ENCODE measurements around the gene INTS12.
"Not testable (repeated sequence)": the region's sequence is repeated elsewhere in the genome, so short reads cannot be mapped to it uniquely, and the experiment has no call there.

The INTS12 gene

DNA sequence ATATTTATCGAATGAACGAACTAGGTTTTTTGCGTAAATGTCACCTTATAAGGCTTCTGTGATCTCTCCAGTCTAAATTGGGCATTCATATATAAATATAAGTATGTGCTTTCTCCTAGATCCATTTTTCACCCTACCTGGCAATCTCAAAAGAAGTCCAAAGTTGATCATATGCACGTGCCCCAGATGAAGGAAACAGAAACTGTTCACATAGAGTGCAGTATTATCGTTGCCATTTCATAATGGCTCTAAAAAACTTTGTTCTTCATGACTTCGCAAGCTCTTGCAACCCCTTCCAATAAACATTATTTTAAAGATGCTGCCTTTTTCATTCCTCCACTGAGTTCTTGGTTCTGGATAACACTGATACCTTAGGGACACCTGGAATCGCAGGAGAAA lies 708 bp downstream of the INTS12 start:
- POLR2A ChIA-PET, result no interaction called here
- no peak for DNase-seq (ENCODE audit: extremely low spot score)
- CTCF ChIA-PET, result no interaction called here
- TF ChIP-seq FOXA1 (IDR thresholded peaks at IDR 0.05) (no peak), ELF4 (IDR thresholded peaks at IDR 0.05) (no peak), ARNT (IDR thresholded peaks at IDR 0.05) (no peak), L3MBTL2 (conservative IDR thresholded peaks at IDR 0.05) (no peak), LEF1 (IDR thresholded peaks at IDR 0.05; ENCODE audit: borderline replicate concordance) (no peak), BHLHE40 (IDR thresholded peaks at IDR 0.05; ENCODE audit: borderline replicate concordance) (no peak), CTBP1 (IDR thresholded peaks at IDR 0.05; ENCODE audit: borderline replicate concordance) (no peak)
- TF ChIP-seq, protein P1, sequence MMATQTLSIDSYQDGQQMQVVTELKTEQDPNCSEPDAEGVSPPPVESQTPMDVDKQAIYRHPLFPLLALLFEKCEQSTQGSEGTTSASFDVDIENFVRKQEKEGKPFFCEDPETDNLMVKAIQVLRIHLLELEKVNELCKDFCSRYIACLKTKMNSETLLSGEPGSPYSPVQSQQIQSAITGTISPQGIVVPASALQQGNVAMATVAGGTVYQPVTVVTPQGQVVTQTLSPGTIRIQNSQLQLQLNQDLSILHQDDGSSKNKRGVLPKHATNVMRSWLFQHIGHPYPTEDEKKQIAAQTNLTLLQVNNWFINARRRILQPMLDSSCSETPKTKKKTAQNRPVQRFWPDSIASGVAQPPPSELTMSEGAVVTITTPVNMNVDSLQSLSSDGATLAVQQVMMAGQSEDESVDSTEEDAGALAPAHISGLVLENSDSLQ (IDR thresholded peaks at IDR 0.05), result no peak

DNA sequence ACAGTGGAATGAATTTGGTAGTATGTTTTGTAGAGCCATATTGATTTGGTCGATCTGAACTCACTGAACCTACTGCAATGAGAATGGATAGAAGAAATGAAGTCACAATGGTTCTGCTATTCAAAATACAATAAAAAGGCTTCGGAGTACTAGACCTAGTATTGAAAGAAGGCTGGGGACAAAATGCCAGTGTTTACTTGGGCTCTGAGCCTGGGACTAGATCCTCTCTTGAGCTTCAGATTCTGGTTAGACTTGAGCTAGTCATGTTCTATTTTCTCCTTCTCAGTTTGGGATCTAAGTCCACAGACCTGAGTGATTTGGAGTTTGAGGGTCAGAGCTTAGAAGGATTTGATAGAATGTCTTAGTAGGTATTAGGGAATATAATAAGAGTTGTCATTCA lies 9.9 kb downstream of the INTS12 start:
- no peak for TF ChIP-seq NFRKB (IDR thresholded peaks at IDR 0.05)
- TF ChIP-seq ARNT (IDR thresholded peaks at IDR 0.05), result no peak
- TF ChIP-seq HDGF (IDR thresholded peaks at IDR 0.05; ENCODE audit: borderline replicate concordance), result no peak
- TF ChIP-seq BHLHE40 (IDR thresholded peaks at IDR 0.05; ENCODE audit: borderline replicate concordance), result no peak
- no peak for TF ChIP-seq FOXM1 (IDR thresholded peaks at IDR 0.05; ENCODE audit: borderline replicate concordance)
- ChIA-PET POLR2A (no interaction called here), CTCF (no interaction called here)
- no peak for DNase-seq (ENCODE audit: extremely low spot score)

DNA sequence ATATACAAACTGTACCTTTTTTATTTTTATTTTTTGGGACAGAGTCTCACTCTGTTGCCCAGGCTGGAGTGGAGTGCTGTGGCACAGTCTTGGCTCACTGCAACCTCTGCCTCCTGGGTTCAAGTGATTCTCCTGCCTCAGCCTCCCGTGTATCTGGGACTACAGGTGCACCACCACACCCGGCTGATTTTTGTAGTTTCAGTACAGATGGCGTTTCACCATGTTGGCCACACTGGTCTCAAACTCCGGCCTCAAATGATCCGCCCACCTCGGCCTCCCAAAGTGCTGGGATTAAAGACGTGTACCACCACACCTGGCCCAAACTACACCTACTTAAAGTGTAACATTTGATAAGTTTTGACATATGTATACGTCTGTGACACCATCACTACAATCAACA lies 12.7 kb downstream of the INTS12 start:
- DNase-seq (ENCODE audit: extremely low spot score); POLR2A ChIA-PET; CTCF ChIA-PET: not testable (repeated sequence)

DNA sequence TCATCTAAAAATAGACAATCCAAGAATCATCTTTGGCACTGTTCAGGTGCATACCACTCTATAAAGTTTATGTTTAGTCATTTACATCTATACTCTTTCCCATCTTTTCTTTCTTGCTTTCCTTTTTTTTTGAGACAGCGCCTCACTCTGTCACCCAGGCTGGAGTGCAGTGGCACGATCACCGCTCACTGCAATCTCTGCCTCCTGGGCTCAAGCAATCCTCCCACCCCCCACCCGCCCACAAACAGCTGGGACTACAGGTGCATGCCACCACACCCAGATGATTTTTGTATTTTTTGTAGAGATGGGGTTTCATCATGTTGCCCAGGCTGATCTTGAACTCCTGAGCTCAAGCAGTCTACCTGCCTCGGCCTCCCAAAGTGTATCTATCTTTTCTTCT lies 13.7 kb downstream of the INTS12 start:
- CTCF ChIA-PET; POLR2A ChIA-PET; DNase-seq (ENCODE audit: extremely low spot score): not testable (repeated sequence)

DNA sequence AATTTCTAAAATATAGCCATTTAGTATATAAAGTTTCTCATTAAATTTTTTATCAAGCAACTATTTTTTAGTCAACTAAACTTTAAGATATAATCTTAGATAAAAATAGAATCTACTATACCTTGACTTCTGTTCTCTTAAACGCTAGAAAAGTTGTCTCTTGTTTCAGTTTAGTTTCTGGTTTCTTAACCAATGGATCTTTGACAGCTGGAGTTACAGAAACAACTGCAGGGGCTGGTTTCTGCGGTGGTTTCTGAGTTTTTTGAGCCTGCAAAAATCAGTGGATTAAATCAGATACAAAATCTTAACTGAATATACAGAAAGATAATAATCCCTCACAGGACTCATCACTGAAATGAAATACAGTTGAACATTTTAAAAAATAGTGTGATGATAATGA lies 21.9 kb downstream of the INTS12 start:
- ChIA-PET POLR2A (no interaction called here), CTCF (no interaction called here)
- TF ChIP-seq FOXM1 (IDR thresholded peaks at IDR 0.05; ENCODE audit: borderline replicate concordance), result no peak
- no peak for TF ChIP-seq BHLHE40 (IDR thresholded peaks at IDR 0.05; ENCODE audit: borderline replicate concordance)
- TF ChIP-seq FOXK2 (IDR thresholded peaks at IDR 0.05), result no peak
- TF ChIP-seq LEF1 (IDR thresholded peaks at IDR 0.05; ENCODE audit: borderline replicate concordance), result no peak
- no peak for TF ChIP-seq HDGF (IDR thresholded peaks at IDR 0.05; ENCODE audit: borderline replicate concordance)
- TF ChIP-seq, protein P1 (IDR thresholded peaks at IDR 0.05), result no peak
- no peak for TF ChIP-seq ZNF384 (IDR thresholded peaks at IDR 0.05)
- no peak for TF ChIP-seq NFRKB (IDR thresholded peaks at IDR 0.05)
- no peak for TF ChIP-seq SP1 (IDR thresholded peaks at IDR 0.05)
- no peak for TF ChIP-seq SUZ12 (IDR thresholded peaks at IDR 0.05)
- no peak for TF ChIP-seq ARNT (IDR thresholded peaks at IDR 0.05)
- no peak for TF ChIP-seq CTBP1 (IDR thresholded peaks at IDR 0.05; ENCODE audit: borderline replicate concordance)
- TF ChIP-seq ELF4 (IDR thresholded peaks at IDR 0.05), result no peak
- no peak for TF ChIP-seq FOXA1 (IDR thresholded peaks at IDR 0.05)
- TF ChIP-seq L3MBTL2 (conservative IDR thresholded peaks at IDR 0.05), result no peak
- no peak for TF ChIP-seq TARDBP (IDR thresholded peaks at IDR 0.05)
- DNase-seq (ENCODE audit: extremely low spot score), result no peak

DNA sequence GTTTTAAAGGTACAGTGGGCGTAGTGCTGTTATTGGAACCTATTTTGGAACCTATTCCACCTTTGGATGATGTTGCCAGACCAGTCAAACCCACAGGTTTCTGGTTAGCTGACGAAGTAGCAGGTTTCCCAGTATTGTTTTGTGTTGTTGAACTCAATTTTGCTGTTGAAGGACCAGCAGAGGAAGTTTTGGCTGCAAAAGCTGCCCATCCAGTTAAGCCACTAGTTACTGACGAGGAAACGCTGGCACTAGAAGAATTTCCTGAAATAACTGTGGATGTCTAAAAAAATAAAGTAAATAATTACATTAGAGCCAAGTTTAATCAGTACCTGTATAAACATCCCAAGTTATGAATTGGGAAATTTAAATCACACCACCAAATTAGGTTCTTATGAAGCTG lies 25.5 kb downstream of the INTS12 start:
- TF ChIP-seq BHLHE40 (IDR thresholded peaks at IDR 0.05; ENCODE audit: borderline replicate concordance) (no peak), FOXM1 (IDR thresholded peaks at IDR 0.05; ENCODE audit: borderline replicate concordance) (no peak), TARDBP (IDR thresholded peaks at IDR 0.05) (no peak), HDGF (IDR thresholded peaks at IDR 0.05; ENCODE audit: borderline replicate concordance) (no peak), FOXK2 (IDR thresholded peaks at IDR 0.05) (no peak), SP1 (IDR thresholded peaks at IDR 0.05) (no peak)
- ChIA-PET POLR2A (no interaction called here), CTCF (no interaction called here)
- no peak for DNase-seq (ENCODE audit: extremely low spot score)

DNA sequence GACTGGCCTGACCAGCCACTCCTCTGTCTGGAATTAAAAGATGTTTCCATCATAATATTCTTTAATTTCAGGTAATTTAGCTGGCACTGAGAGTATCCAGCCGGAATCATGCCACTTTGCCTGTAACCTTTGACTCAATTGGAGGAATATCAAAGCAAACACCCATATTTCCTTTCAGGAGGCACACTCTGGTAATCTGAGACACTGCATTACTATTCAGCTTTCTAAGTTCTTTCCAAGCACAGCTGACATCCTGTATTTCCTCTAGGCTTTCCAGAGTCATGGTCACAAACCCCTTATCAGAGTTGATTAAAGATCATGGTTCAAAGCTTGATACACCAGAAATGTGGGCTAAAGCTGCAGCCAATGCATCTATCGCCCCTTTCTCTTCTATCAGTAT lies 29.3 kb downstream of the INTS12 start:
- no peak for TF ChIP-seq ELF4 (IDR thresholded peaks at IDR 0.05)
- TF ChIP-seq NFRKB (IDR thresholded peaks at IDR 0.05), result no peak
- no peak for TF ChIP-seq FOXK2 (IDR thresholded peaks at IDR 0.05)
- no peak for TF ChIP-seq SUZ12 (IDR thresholded peaks at IDR 0.05)
- no peak for TF ChIP-seq LEF1 (IDR thresholded peaks at IDR 0.05; ENCODE audit: borderline replicate concordance)
- TF ChIP-seq SP1 (IDR thresholded peaks at IDR 0.05), result no peak
- no peak for TF ChIP-seq ZNF384 (IDR thresholded peaks at IDR 0.05)
- TF ChIP-seq FOXA1 (IDR thresholded peaks at IDR 0.05), result no peak
- TF ChIP-seq ARNT (IDR thresholded peaks at IDR 0.05), result no peak
- ChIA-PET CTCF (no interaction called here), POLR2A (no interaction called here)
- DNase-seq (ENCODE audit: extremely low spot score), result no peak

DNA sequence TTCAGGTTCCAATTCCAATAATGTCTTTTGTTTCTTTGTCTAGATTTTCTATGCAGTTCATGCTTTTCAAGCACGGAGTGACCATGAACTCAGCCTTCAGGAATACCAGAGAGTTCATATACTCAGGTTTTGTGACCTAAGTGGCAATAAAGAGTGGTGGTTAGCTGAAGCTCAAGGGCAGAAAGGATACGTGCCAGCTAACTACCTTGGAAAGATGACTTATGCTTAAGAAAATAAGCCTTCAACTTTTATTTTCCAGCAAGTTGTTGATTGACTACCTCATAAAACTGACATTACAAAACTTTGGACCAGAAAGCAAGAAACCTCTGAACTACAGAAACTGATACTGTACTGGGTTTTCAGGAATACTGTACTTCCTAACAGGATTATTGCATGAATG lies 30.8 kb downstream of the INTS12 start:
- CTCF ChIA-PET, result interaction anchor here (0.6 kb wide), 1 partner anchor 416 kb away, joined by 3 read pairs; no protein-coding TSS in a partner anchor
- DNase-seq (ENCODE audit: extremely low spot score), result no peak
- POLR2A ChIA-PET, result no interaction called here
- TF ChIP-seq BHLHE40 (IDR thresholded peaks at IDR 0.05; ENCODE audit: borderline replicate concordance) (no peak), TARDBP (IDR thresholded peaks at IDR 0.05) (no peak)
- TF ChIP-seq, protein P1 (IDR thresholded peaks at IDR 0.05), result peak; percentile 15; the same call in 1 of the 2 replicates

Measured in HEK293T (cell line).